Loucy (cell line): Measurements from ENCODE around the gene HELZ.

Source experiments
- H2AFZ ChIP-seq: fragments of 200-600 bp; sonication (generic); 2 replicates; pipeline ENCODE4 v1.6.0; 2016; ENCODE audit warnings: antibody characterized with exemption, mild to moderate bottlenecking, low read length, moderate library complexity
- H3F3A ChIP-seq: fragments of 200-600 bp; 2 replicates; pipeline ENCODE4 v1.6.0; 2016; ENCODE audit warnings: antibody characterized with exemption, low read depth, mild to moderate bottlenecking
- H3K27me3 ChIP-seq: fragments of 200-600 bp; sonication (generic); 2 replicates; pipeline ENCODE4 v1.6.1; 2014; ENCODE audit warnings: low read length, mild to moderate bottlenecking; ENCODE audit not compliant: insufficient read depth, poor library complexity, severe bottlenecking
- H3K36me3 ChIP-seq: fragments of 200-600 bp; sonication (generic); 2 replicates; pipeline ENCODE4 v1.6.1; 2016; ENCODE audit warnings: low read length; ENCODE audit not compliant: insufficient read depth
- H3K4me1 ChIP-seq: fragments of 200-600 bp; sonication (generic); 2 replicates; pipeline ENCODE4 v1.5.1; 2014; ENCODE audit warnings: low read length, mild to moderate bottlenecking; ENCODE audit not compliant: insufficient read depth, poor library complexity, severe bottlenecking
- H3K4me2 ChIP-seq: fragments of 200-600 bp; sonication (generic); 2 replicates; pipeline ENCODE4 v1.6.0; 2014; ENCODE audit warnings: antibody characterized with exemption, low read length, low read depth, mild to moderate bottlenecking; ENCODE audit not compliant: poor library complexity, severe bottlenecking
- H3K4me3 ChIP-seq: fragments of 200-600 bp; sonication (generic); 2 replicates; pipeline ENCODE4 v1.5.1; 2014; ENCODE audit warnings: low read length, mild to moderate bottlenecking, mixed read lengths; ENCODE audit not compliant: poor library complexity, severe bottlenecking
- H3K79me2 ChIP-seq: fragments of 200-600 bp; sonication (generic); 2 replicates; pipeline ENCODE4 v1.6.1; 2014; ENCODE audit warnings: low read length; ENCODE audit not compliant: insufficient read depth
- H3K9ac ChIP-seq: fragments of 200-600 bp; sonication (generic); 2 replicates; pipeline ENCODE4 v1.6.0; 2014; ENCODE audit warnings: mild to moderate bottlenecking, low read depth, low read length, moderate library complexity; ENCODE audit not compliant: poor library complexity, severe bottlenecking
- H3K9me2 ChIP-seq: fragments of 200-600 bp; sonication (generic); replicated peaks from 2 replicates; pipeline ENCODE4 v1.6.1; 2016; ENCODE audit warnings: low read depth, low read length, mixed read lengths
- H3K9me3 ChIP-seq: fragments of 200-600 bp; sonication (generic); 2 replicates; pipeline ENCODE4 v1.6.1; 2014; ENCODE audit warnings: mild to moderate bottlenecking, antibody characterized with exemption, low read length, low read depth; ENCODE audit not compliant: insufficient read depth
- H4K20me1 ChIP-seq: fragments of 200-600 bp; sonication (generic); 2 replicates; pipeline ENCODE4 v1.6.0; 2014; ENCODE audit warnings: antibody characterized with exemption, low read length, mild to moderate bottlenecking; ENCODE audit not compliant: insufficient read depth, poor library complexity, severe bottlenecking
- EZH2phosphoT487 ChIP-seq: fragments of 200-600 bp; IDR thresholded peaks from 2 replicates; pipeline ENCODE4 v1.6.1; 2018; ENCODE audit warnings: antibody characterized with exemption, mild to moderate bottlenecking, moderate library complexity, borderline replicate concordance
- TF ChIP-seq, protein P1 (sequence below): fragments of 200-600 bp; sonication (generic); conservative IDR thresholded peaks from 2 replicates; pipeline ENCODE4 v1.5.1; 2014; ENCODE audit warnings: mild to moderate bottlenecking, antibody characterized with exemption, low read length

HELZ gene

DNA sequence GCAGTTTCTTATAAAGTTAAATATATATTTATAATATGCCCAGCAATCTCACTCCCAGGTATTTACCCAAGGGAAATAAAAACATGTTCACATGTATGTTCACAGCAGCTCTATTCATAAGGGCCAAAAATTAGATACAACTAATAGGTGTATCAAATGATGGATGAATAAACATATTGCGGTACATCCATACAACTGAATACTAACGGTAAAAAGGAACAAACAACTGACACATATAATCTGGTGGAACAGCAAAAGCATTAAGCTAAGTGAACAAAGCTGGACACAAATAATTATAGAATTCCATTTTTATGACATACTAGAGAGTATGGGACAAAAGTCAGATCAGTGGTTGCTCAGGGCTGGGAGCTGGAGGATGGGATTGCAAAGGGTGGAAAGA is 125.9 kb downstream of the HELZ start:
- Histone ChIP-seq H2AFZ (no peak overlapping the region), H3K9me2 (no peaks in the 10 kb centered on the region), H3K27me3 (no peaks in the 10 kb centered on the region), H3K4me1 (no peaks in the 10 kb centered on the region), H3K9ac (no peak overlapping the region), H3K79me2 (no peaks in the 10 kb centered on the region), H3K4me3 (no peak overlapping the region), H4K20me1 (no peaks in the 10 kb centered on the region), H3K36me3 (peaks cover 70% of the 10 kb centered on the region), H3K9me3 (0 out of 2 replicates have a peak, but pooled peaks cover 4% of the 10 kb centered on the region), H3K4me2 (no peak overlapping the region), H3F3A (no peaks in the 10 kb centered on the region)
- TF ChIP-seq, protein P1, sequence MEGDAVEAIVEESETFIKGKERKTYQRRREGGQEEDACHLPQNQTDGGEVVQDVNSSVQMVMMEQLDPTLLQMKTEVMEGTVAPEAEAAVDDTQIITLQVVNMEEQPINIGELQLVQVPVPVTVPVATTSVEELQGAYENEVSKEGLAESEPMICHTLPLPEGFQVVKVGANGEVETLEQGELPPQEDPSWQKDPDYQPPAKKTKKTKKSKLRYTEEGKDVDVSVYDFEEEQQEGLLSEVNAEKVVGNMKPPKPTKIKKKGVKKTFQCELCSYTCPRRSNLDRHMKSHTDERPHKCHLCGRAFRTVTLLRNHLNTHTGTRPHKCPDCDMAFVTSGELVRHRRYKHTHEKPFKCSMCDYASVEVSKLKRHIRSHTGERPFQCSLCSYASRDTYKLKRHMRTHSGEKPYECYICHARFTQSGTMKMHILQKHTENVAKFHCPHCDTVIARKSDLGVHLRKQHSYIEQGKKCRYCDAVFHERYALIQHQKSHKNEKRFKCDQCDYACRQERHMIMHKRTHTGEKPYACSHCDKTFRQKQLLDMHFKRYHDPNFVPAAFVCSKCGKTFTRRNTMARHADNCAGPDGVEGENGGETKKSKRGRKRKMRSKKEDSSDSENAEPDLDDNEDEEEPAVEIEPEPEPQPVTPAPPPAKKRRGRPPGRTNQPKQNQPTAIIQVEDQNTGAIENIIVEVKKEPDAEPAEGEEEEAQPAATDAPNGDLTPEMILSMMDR = no peak
- no peak for TF ChIP-seq EZH2phosphoT487

DNA sequence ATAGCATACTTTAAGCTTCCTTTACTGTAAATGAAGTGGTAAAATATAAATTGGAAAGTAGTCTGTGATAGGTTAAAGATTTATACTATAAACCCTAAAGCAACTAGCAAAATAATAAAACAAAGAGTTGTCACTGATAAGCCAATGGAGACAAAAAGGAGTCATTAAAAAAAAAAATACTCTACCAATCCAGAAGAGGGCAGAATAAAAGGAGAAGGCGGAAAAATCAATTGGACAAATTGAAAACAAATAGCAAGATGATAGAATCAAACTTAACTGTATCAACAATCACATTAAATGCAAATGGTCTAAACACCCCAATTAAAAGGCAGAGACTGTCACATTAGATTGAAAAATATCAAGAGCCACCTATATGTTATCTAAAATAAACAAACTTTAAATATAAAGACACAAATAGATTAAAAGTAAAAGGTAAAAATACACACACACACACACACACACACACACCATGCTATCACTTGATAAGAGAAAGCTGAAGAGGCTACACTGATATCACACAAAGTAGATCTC is 128.9 kb downstream of the HELZ start:
- no peak overlapping the region for H2AFZ ChIP-seq
- peaks cover 75% of the 10 kb centered on the region for H3K36me3 ChIP-seq
- no peaks in the 10 kb centered on the region for H3F3A ChIP-seq
- no peak overlapping the region for H3K9ac ChIP-seq
- 0 out of 2 replicates have a peak, but pooled peaks cover 4% of the 10 kb centered on the region for H3K9me3 ChIP-seq
- no peak overlapping the region for H3K4me3 ChIP-seq
- no peaks in the 10 kb centered on the region for H4K20me1 ChIP-seq
- TF ChIP-seq EZH2phosphoT487 = no peak
- TF ChIP-seq, protein P1 = peak; percentile 46
- H3K27me3 ChIP-seq = no peaks in the 10 kb centered on the region
- H3K4me2 ChIP-seq = no peak overlapping the region
- H3K9me2 ChIP-seq = no peaks in the 10 kb centered on the region
- H3K4me1 ChIP-seq = no peaks in the 10 kb centered on the region
- no peaks in the 10 kb centered on the region for H3K79me2 ChIP-seq

DNA sequence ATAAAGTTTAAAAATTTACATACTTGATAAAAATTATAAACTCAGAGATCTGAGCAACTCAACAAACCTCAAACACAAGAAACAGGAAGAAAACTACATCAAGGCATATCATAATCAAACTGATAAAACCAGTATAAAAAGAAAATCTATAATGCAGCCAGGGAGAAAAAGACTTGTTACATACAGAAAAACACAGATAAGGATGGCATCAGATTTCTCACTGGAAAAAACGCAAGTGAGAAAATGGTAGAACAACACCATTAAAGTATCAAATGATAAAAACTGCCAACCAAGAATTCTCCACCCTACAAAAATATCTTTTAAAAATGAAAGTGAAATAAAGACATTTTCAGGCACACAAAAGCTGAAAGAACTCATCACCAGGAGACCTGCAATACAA is 129.6 kb downstream of the HELZ start:
- Histone ChIP-seq H3K9me2 (no peaks in the 10 kb centered on the region), H3K4me2 (no peak overlapping the region), H4K20me1 (no peaks in the 10 kb centered on the region), H3K4me3 (no peak overlapping the region), H2AFZ (no peak overlapping the region), H3K79me2 (no peaks in the 10 kb centered on the region), H3K27me3 (no peaks in the 10 kb centered on the region), H3F3A (no peaks in the 10 kb centered on the region), H3K4me1 (no peaks in the 10 kb centered on the region), H3K9me3 (0 out of 2 replicates have a peak, but pooled peaks cover 4% of the 10 kb centered on the region), H3K36me3 (peaks cover 75% of the 10 kb centered on the region), H3K9ac (no peak overlapping the region)
- TF ChIP-seq EZH2phosphoT487 = no peak
- TF ChIP-seq, protein P1 = no peak
